Transverse colon (tissue), 3 donors: ENCODE results near the gene PHRF1.

Experiments used
- POLR2A ChIP-seq: fragments of 450-650 bp; IDR thresholded peaks from one replicate; pipeline ENCODE4 v1.6.1; 2016; ENCODE audit warnings: antibody characterized with exemption, mild to moderate bottlenecking, moderate library complexity
- TF ChIP-seq, protein P1 (sequence below), 5 experiments: fragments of 200-600 bp in 3 of 5; fragments of 450-650 bp in 2 of 5; sonication (generic) in 3 of 5; IDR thresholded peaks; 1 replicate in 2 of 5; 2 replicates in 3 of 5; pipeline ENCODE4 v1.5.1; 2016 to 2017; ENCODE audit warnings: antibody characterized with exemption in 5 of 5, inconsistent platforms in 3 of 5, mild to moderate bottlenecking in 2 of 5, moderate library complexity in 1 of 5

DNA sequence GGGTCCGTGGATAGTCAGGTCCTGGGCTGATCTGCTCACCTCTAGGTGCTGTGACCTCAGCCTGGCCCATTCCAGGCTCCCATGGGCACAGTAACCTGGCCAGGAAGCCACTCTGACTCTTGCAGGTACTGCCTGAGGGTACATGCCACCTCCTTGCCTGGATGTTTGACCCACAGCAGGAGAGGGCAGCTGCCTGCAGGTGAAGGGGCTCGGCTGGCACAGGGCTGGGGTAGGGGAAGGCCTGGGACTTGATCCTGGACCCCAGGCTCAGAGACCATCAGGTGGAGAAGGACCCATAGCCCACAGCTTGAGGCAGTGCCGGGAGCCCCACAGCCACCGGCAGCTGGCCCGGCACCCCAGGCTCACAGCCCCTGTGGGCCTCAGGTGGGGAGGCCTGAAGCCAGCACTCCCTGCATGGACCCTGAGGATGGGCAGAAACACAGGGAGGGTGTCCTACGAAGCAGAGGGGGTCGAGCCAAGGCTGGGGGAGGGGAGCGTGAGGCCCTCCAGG is 36.2 kb upstream of the PHRF1 start:
- TF ChIP-seq, protein P1, sequence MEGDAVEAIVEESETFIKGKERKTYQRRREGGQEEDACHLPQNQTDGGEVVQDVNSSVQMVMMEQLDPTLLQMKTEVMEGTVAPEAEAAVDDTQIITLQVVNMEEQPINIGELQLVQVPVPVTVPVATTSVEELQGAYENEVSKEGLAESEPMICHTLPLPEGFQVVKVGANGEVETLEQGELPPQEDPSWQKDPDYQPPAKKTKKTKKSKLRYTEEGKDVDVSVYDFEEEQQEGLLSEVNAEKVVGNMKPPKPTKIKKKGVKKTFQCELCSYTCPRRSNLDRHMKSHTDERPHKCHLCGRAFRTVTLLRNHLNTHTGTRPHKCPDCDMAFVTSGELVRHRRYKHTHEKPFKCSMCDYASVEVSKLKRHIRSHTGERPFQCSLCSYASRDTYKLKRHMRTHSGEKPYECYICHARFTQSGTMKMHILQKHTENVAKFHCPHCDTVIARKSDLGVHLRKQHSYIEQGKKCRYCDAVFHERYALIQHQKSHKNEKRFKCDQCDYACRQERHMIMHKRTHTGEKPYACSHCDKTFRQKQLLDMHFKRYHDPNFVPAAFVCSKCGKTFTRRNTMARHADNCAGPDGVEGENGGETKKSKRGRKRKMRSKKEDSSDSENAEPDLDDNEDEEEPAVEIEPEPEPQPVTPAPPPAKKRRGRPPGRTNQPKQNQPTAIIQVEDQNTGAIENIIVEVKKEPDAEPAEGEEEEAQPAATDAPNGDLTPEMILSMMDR (IDR thresholded peaks at IDR 0.05): no peak
- no peak for TF ChIP-seq POLR2A
